ENCODE measurements around the gene RAB38. TPM values are rescaled to one million over a fixed set of nuclear protein-coding genes. Genes with fewer than 3 reads are reported as not detected.
A peak's percentile ranks its signal among the peaks of the same experiment; 100 is the strongest.

Gene RAB38
- total and polyA plus RNA-seq, 2 donors from 2014 or later: 5.2 to 8.1 TPM

DNA sequence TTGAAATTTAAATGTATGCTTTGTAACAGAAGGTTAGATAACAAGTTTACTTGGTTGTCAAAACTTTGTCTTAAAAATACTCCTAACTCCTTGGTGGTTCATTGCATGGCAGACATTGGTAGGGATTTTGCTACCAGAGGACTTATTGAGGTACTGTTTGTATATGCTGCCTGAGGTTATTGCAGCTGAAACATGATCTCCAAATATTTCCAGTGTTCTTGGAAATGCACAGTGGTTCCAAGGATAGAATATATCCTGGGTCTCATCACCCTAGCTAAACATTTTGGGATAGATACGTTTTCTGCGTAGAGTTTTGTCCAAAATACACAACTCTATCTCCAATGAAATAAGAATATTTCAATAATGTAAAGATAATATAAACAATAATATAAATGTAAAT lies 109.2 kb downstream of the RAB38 start:
- no peaks in the 10 kb centered on the region for H3K36me3 ChIP-seq (ENCODE audit: control insufficient read depth in 2 of 3, insufficient read depth in 3 of 3, low read length in 3 of 3)
- no peak for FAIRE-seq
- H3K27ac ChIP-seq (ENCODE audit: low read depth in 2 of 2, low read length in 2 of 2): no peak overlapping the region
- H3K4me3 ChIP-seq (ENCODE audit: low read length in 3 of 3): no peak overlapping the region
- H3K9ac ChIP-seq (ENCODE audit: low read length in 3 of 3): no peak overlapping the region
- no peaks in the 10 kb centered on the region for H3K9me3 ChIP-seq (ENCODE audit: control insufficient read depth in 2 of 3, insufficient read depth in 1 of 3, low read length in 3 of 3)
- no peak for TF ChIP-seq CTCF (IDR thresholded peaks at IDR 0.05; ENCODE audit: borderline replicate concordance, extremely low read depth, insufficient read depth)
- DNase-seq: peak in 1 of 5 donors; percentile 23
- intact Hi-C loops (cut with DNase I): no loop called here
- no peaks in the 10 kb centered on the region for H3K4me1 ChIP-seq (ENCODE audit: control insufficient read depth in 2 of 3, insufficient read depth in 2 of 3, low read depth in 1 of 3, low read length in 3 of 3)
- H3K27me3 ChIP-seq (ENCODE audit: control insufficient read depth, insufficient read depth, low read length): no peaks in the 10 kb centered on the region

DNA sequence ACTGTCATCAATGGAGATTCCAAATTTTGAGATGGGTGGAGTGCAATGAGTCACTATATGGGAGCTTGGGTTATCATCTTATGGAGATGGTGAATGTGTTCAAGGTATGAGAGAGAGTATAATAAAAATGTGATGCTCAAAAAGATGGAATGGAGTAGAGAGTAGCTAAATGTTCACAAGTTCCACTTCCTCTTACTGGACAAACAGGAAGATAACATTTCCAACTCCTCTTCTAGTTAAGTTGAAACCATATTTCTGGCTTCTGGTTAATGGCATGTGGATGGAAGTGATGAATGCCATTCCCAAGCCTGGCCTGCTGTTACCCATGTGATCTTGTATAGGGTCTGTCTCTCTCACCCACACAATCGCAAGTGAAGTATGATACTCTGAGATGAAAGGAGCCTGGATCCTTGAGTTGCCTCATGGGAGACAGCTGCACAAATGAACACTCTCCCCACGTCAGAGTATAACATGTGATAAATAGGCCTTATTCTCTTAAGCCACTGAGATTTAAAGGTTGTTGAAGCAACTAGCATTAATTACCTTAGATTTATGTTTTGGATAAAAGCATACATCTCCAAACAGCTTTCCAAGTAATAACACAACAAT lies 111.0 kb downstream of the RAB38 start:
- intact Hi-C loops (cut with DNase I): no loop called here
- Histone ChIP-seq H3K9me3 (ENCODE audit: control insufficient read depth in 2 of 3, insufficient read depth in 1 of 3, low read length in 3 of 3) (no peaks in the 10 kb centered on the region), H3K27me3 (ENCODE audit: control insufficient read depth, insufficient read depth, low read length) (no peaks in the 10 kb centered on the region), H3K9ac (ENCODE audit: low read length in 3 of 3) (no peak overlapping the region), H3K4me3 (ENCODE audit: low read length in 3 of 3) (no peak overlapping the region), H3K4me1 (ENCODE audit: control insufficient read depth in 2 of 3, insufficient read depth in 2 of 3, low read depth in 1 of 3, low read length in 3 of 3) (no peaks in the 10 kb centered on the region), H3K27ac (ENCODE audit: low read depth in 2 of 2, low read length in 2 of 2) (no peak overlapping the region), H3K36me3 (ENCODE audit: control insufficient read depth in 2 of 3, insufficient read depth in 3 of 3, low read length in 3 of 3) (no peaks in the 10 kb centered on the region)
- TF ChIP-seq CTCF (IDR thresholded peaks at IDR 0.05; ENCODE audit: borderline replicate concordance, extremely low read depth, insufficient read depth): no peak
- no peak for FAIRE-seq
- DNase-seq: no peak

Small RNAs within 50 kb of the gene (microRNA-seq; reads per million reads assigned to microRNA genes)
- gene MIR3166: not detected

Other genes with a start within 250 kb of the RAB38 start
- gene CTSC, start 162.3 kb upstream of the RAB38 start, total RNA-seq: 187 TPM
- 191 TPM for gene CTSC, start 162.3 kb upstream of the RAB38 start, polyA plus RNA-seq (ENCODE audit: insufficient read depth, low read depth, low replicate concordance)